SW480 (cell line): ENCODE measurements around the gene TRERF1.
A peak's percentile ranks its signal among the peaks of the same experiment; 100 is the strongest.

Source experiments
- DNase-seq: peaks from one replicate; pipeline ENCODE4 v3.0.0-alpha.2; 2016; ENCODE audit warnings: low spot score

The TRERF1 gene

GRCh38 chr6:42249279-42249678, 202.4 kb downstream of the TRERF1 start:
- DNase-seq, result no peak

- no peak for DNase-seq
Measured at GRCh38 chr6:42243046-42243445, 208.7 kb downstream of the TRERF1 start.

GRCh38 chr6:42241915-42242314, 209.8 kb downstream of the TRERF1 start:
- no peak for DNase-seq

- no peak for DNase-seq
Measured at GRCh38 chr6:42239736-42240375, 211.9 kb downstream of the TRERF1 start.

- no peak for DNase-seq
Measured at GRCh38 chr6:42239333-42239732, 212.4 kb downstream of the TRERF1 start.

GRCh38 chr6:42237857-42238256, 213.9 kb downstream of the TRERF1 start:
- DNase-seq, result no peak

- DNase-seq, result no peak
Measured at GRCh38 chr6:42236682-42237473, 214.8 kb downstream of the TRERF1 start.

GRCh38 chr6:42236030-42236429, 215.7 kb downstream of the TRERF1 start:
- no peak for DNase-seq

- no peak for DNase-seq
Measured at GRCh38 chr6:42232035-42232434, 219.7 kb downstream of the TRERF1 start.

GRCh38 chr6:42230345-42231321, 221.1 kb downstream of the TRERF1 start:
- peak; percentile 26 for DNase-seq

GRCh38 chr6:42229506-42230119, 222.1 kb downstream of the TRERF1 start:
- no peak for DNase-seq

- no peak for DNase-seq
Measured at GRCh38 chr6:42228305-42228704, 223.4 kb downstream of the TRERF1 start.

GRCh38 chr6:42227173-42227850, 224.4 kb downstream of the TRERF1 start:
- DNase-seq, result peak; percentile 8

- peak; percentile 93 for DNase-seq
Measured at GRCh38 chr6:42226645-42227143, 225.0 kb downstream of the TRERF1 start.

- DNase-seq, result peak; percentile 59
Measured at GRCh38 chr6:42226161-42226611, 225.5 kb downstream of the TRERF1 start.

- peak; percentile 48 for DNase-seq
Measured at GRCh38 chr6:42225419-42225818, 226.3 kb downstream of the TRERF1 start.

- no peak for DNase-seq
Measured at GRCh38 chr6:42225029-42225339, 226.7 kb downstream of the TRERF1 start.

GRCh38 chr6:42224222-42225028, 227.3 kb downstream of the TRERF1 start:
- peak; percentile 88 for DNase-seq

GRCh38 chr6:42222448-42222847, 229.3 kb downstream of the TRERF1 start:
- no peak for DNase-seq

- no peak for DNase-seq
Measured at GRCh38 chr6:42221546-42221945, 230.2 kb downstream of the TRERF1 start.
